ENCODE measurements around the gene TCF7L1.

DNA sequence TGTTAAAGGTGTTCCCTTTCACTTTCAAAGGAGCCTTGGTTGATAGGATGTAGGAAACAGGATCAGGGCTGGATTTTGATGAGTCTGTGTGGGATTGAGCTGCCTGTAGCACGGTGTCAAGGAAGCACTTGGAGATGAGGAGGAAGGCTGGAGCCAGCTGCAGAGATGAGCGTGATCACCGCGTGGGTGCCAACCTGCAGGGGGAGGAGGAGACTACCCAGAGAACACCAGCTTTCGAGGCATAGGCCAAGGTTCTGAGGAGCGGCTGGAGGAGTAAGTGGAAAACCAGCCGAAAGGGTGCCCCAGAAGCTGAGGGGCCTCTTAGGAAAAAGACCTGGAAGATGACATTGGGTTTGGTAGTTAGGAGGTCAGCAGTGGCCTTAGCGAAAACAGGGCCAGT lies 130.4 kb downstream of the TCF7L1 start:
- TF ChIP-seq, protein P1, sequence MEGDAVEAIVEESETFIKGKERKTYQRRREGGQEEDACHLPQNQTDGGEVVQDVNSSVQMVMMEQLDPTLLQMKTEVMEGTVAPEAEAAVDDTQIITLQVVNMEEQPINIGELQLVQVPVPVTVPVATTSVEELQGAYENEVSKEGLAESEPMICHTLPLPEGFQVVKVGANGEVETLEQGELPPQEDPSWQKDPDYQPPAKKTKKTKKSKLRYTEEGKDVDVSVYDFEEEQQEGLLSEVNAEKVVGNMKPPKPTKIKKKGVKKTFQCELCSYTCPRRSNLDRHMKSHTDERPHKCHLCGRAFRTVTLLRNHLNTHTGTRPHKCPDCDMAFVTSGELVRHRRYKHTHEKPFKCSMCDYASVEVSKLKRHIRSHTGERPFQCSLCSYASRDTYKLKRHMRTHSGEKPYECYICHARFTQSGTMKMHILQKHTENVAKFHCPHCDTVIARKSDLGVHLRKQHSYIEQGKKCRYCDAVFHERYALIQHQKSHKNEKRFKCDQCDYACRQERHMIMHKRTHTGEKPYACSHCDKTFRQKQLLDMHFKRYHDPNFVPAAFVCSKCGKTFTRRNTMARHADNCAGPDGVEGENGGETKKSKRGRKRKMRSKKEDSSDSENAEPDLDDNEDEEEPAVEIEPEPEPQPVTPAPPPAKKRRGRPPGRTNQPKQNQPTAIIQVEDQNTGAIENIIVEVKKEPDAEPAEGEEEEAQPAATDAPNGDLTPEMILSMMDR (IDR thresholded peaks at IDR 0.05; ENCODE audit: low read depth, low read length), result no peak
- no peak for TF ChIP-seq EZH2phosphoT487 (IDR thresholded peaks at IDR 0.05; ENCODE audit: low read depth)
